OCI-LY7 (cell line): ENCODE results near the gene CHSY3. TPM values are rescaled to one million over a fixed set of nuclear protein-coding genes. Genes with fewer than 3 reads are reported as not detected.

Experiments
- BruUV-seq: library from RNA; stranded (reverse); fragments of 400-500 nt; replicated peaks from 2 replicates; lab custom pipeline; 2021; lab: Mats Ljungman, UMichigan
- CTCF ChIA-PET: fragments of 300-600 bp; sonication (Branson Sonifier 250); formaldehyde crosslinking; loops from one replicate; lab custom pipeline; 2022; ENCODE audit warnings: antibody characterized with exemption; ENCODE audit not compliant: unreplicated experiment; lab: Charles Lee
- POLR2A ChIA-PET: fragments of 300-600 bp; sonication (Branson Sonifier 250); formaldehyde crosslinking; loops from one replicate; lab custom pipeline; 2022; ENCODE audit warnings: antibody characterized with exemption; lab: Charles Lee
- DNase-seq: peaks from one replicate; pipeline ENCODE4 v3.0.0-alpha.2; 2015; ENCODE audit warnings: low spot score
- H2AFZ ChIP-seq: fragments of 200-600 bp; sonication (generic), shearing (Covaris generic); 2 replicates; pipeline ENCODE4 v1.6.1; 2014; ENCODE audit warnings: mild to moderate bottlenecking, antibody characterized with exemption, low read length, moderate library complexity
- H3K27ac ChIP-seq: fragments of 200-600 bp; sonication (generic); 2 replicates; pipeline ENCODE4 v1.5.1; 2014; ENCODE audit warnings: mixed run types, low read depth, mild to moderate bottlenecking, moderate library complexity, low read length, inconsistent platforms; ENCODE audit not compliant: poor library complexity, severe bottlenecking
- H3K36me3 ChIP-seq: fragments of 200-600 bp; sonication (generic); 2 replicates; pipeline ENCODE4 v1.6.1; 2014; ENCODE audit warnings: mild to moderate bottlenecking, antibody characterized with exemption, low read length, moderate library complexity, mixed read lengths; ENCODE audit not compliant: insufficient read depth
- H3K4me1 ChIP-seq: fragments of 200-600 bp; sonication (generic); 2 replicates; pipeline ENCODE4 v1.5.1; 2014; ENCODE audit warnings: mild to moderate bottlenecking, low read length; ENCODE audit not compliant: insufficient read depth, poor library complexity, severe bottlenecking
- H3K4me2 ChIP-seq: fragments of 200-600 bp; sonication (generic); 2 replicates; pipeline ENCODE4 v1.6.1; 2014; ENCODE audit warnings: mild to moderate bottlenecking, low read length
- H3K4me3 ChIP-seq: fragments of 200-600 bp; sonication (generic); 2 replicates; pipeline ENCODE4 v1.5.1; 2014; ENCODE audit warnings: mild to moderate bottlenecking, low read depth, low read length; ENCODE audit not compliant: poor library complexity, severe bottlenecking
- H3K79me2 ChIP-seq: fragments of 200-600 bp; sonication (generic); 2 replicates; pipeline ENCODE4 v1.6.1; 2016; ENCODE audit warnings: low read depth, mild to moderate bottlenecking, low read length, moderate library complexity, mixed read lengths; ENCODE audit not compliant: insufficient read depth
- H3K9me2 ChIP-seq: fragments of 200-600 bp; sonication (generic); 2 replicates; pipeline ENCODE4 v1.6.1; 2016; ENCODE audit warnings: mild to moderate bottlenecking, low read length, mixed read lengths; ENCODE audit not compliant: insufficient read depth
- H3K9me3 ChIP-seq: fragments of 200-600 bp; sonication (generic); 2 replicates; pipeline ENCODE4 v1.6.1; 2014; ENCODE audit warnings: mild to moderate bottlenecking, mixed run types, low read length, mixed read lengths
- H4K20me1 ChIP-seq: fragments of 200-600 bp; sonication (generic); 2 replicates; pipeline ENCODE4 v1.6.1; 2014; ENCODE audit warnings: mild to moderate bottlenecking, antibody characterized with exemption, low read length, moderate library complexity, mixed read lengths; ENCODE audit not compliant: insufficient read depth
- CTCF ChIP-seq: fragments of 200-600 bp; sonication (generic); conservative IDR thresholded peaks from 2 replicates; pipeline ENCODE4 v1.5.1; 2014; ENCODE audit warnings: mild to moderate bottlenecking, antibody characterized with exemption, low read length, moderate library complexity, mixed read lengths
- EZH2phosphoT487 ChIP-seq: fragments of 200-600 bp; sonication (generic); IDR thresholded peaks from 2 replicates; pipeline ENCODE4 v1.6.1; 2018; ENCODE audit warnings: low read depth, borderline replicate concordance, mild to moderate bottlenecking, mixed run types, antibody characterized with exemption, low read length, moderate library complexity, mixed read lengths
- intact Hi-C: fragments of 100-400 bp; cut with micrococcal nuclease; formaldehyde crosslinking; loops from one replicate; pipeline ENCODE4 v1.10.0; 2022; ENCODE audit not compliant: unreplicated experiment
- total RNA-seq, 2 experiments: library from RNA; depleted of rRNA in 1 of 2; stranded (reverse); fragments of >200 nt in 1 of 2; shearing (Covaris generic) in 1 of 2; gene quantifications; 2 replicates each; pipeline ENCODE4 v1.2.3, GENCODE V29; 2014 to 2022

The CHSY3 gene
- total RNA-seq, 2 experiments from 2014 or later, result not detected

- Histone ChIP-seq H3K79me2 (no peaks in the 10 kb centered on the region), H3K27ac (no peak overlapping the region), H3K4me2 (no peak overlapping the region), H3K4me1 (no peaks in the 10 kb centered on the region), H3K9me2 (no peaks in the 10 kb centered on the region), H2AFZ (no peak overlapping the region), H3K4me3 (no peak overlapping the region), H3K36me3 (no peaks in the 10 kb centered on the region), H3K9me3 (no peaks in the 10 kb centered on the region), H4K20me1 (no peaks in the 10 kb centered on the region)
- POLR2A ChIA-PET, result interaction anchor here (0.6 kb wide), 2 partner anchors 21 to 56 kb away, joined by 3 read pairs; no protein-coding TSS in a partner anchor
- TF ChIP-seq EZH2phosphoT487, result no peak
- TF ChIP-seq CTCF, result no peak
- CTCF ChIA-PET, result no interaction called here
- no peak for DNase-seq
- no TSS peak for BruUV-seq
- intact Hi-C loops, result no loop called here
Observed at GRCh38 chr5:130067364-130067763, 163.1 kb downstream of the CHSY3 start.

- CTCF ChIA-PET, result no interaction called here
- Histone ChIP-seq H2AFZ (no peak overlapping the region), H3K9me3 (no peaks in the 10 kb centered on the region), H4K20me1 (no peaks in the 10 kb centered on the region), H3K79me2 (no peaks in the 10 kb centered on the region), H3K27ac (no peak overlapping the region), H3K4me2 (no peak overlapping the region), H3K9me2 (no peaks in the 10 kb centered on the region), H3K36me3 (no peaks in the 10 kb centered on the region), H3K4me3 (no peak overlapping the region), H3K4me1 (no peaks in the 10 kb centered on the region)
- intact Hi-C loops, result no loop called here
- no peak for DNase-seq
- POLR2A ChIA-PET, result interaction anchor here (0.6 kb wide), 1 partner anchor 55 kb away, joined by 3 read pairs; no protein-coding TSS in a partner anchor
- TF ChIP-seq CTCF (no peak), EZH2phosphoT487 (no peak)
- BruUV-seq, result no TSS peak
Observed at GRCh38 chr5:130068101-130068500, 163.8 kb downstream of the CHSY3 start.

DNA sequence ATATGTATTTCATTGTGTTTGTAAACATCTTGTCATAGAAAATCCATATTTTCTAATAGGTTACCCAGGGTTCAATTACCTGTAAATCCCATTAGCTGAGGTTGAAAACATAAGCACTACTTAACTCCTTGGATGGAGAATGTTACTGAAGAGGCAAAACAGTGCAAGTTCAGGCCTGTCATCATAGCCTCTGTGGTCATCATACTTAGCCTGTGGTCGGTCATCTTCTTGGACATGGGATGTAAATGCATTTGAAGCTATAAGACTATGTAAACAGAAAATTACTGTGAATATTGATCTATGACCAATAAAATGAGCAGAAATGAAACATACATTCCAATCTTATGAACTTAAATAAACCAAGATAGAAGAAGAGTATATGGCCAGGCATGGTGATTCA is 164.7 kb downstream of the CHSY3 start:
- POLR2A ChIA-PET, result no interaction called here
- no peaks in the 10 kb centered on the region for H3K79me2 ChIP-seq
- no peak overlapping the region for H3K4me2 ChIP-seq
- no peaks in the 10 kb centered on the region for H3K4me1 ChIP-seq
- DNase-seq, result no peak
- H2AFZ ChIP-seq, result no peak overlapping the region
- no TSS peak for BruUV-seq
- H3K27ac ChIP-seq, result no peak overlapping the region
- H3K36me3 ChIP-seq, result no peaks in the 10 kb centered on the region
- H4K20me1 ChIP-seq, result no peaks in the 10 kb centered on the region
- no peaks in the 10 kb centered on the region for H3K9me3 ChIP-seq
- TF ChIP-seq CTCF (no peak), EZH2phosphoT487 (no peak)
- no peak overlapping the region for H3K4me3 ChIP-seq
- intact Hi-C loops, result no loop called here
- no peaks in the 10 kb centered on the region for H3K9me2 ChIP-seq
- CTCF ChIA-PET, result no interaction called here
